Stimulated activated CD8-positive, alpha-beta memory T cell treated with anti-CD3 and anti-CD28 coated beads, Interleukin-7, amount 100 ng/mL, for 4 hours (primary cell): ENCODE results near the gene KIF26B.
"Not testable (repeated sequence)": the region's sequence is repeated elsewhere in the genome, so short reads cannot be mapped to it uniquely, and the experiment has no call there.

Source experiments
- DNase-seq, 2 donors: peaks; one replicate each; pipeline ENCODE4 v3.0.0-alpha.2; 2020; ENCODE audit warnings: low read depth in 2 of 2

The KIF26B gene

GRCh38 chr1:245154429-245155271, at the start of gene KIF26B:
TSS of gene KIF26B (plus strand) at chr1:245154985. CDS start at chr1:245155425, 440 bp downstream.
- peak in 1 of 2 donors; percentile 12 for DNase-seq

- no peak for DNase-seq
Measured at GRCh38 chr1:245105042-245105441, 49.7 kb upstream of the KIF26B start.

GRCh38 chr1:245105815-245106410, 48.9 kb upstream of the KIF26B start:
- no peak for DNase-seq

GRCh38 chr1:245107776-245108114, 47.0 kb upstream of the KIF26B start:
- no peak for DNase-seq

- no peak for DNase-seq
Measured at GRCh38 chr1:245108246-245108645, 46.5 kb upstream of the KIF26B start.

GRCh38 chr1:245108909-245109308, 45.9 kb upstream of the KIF26B start:
- no peak for DNase-seq

- no peak for DNase-seq
Measured at GRCh38 chr1:245110406-245110805, 44.4 kb upstream of the KIF26B start.

- no peak for DNase-seq
Measured at GRCh38 chr1:245111073-245111472, 43.7 kb upstream of the KIF26B start.

- no peak for DNase-seq
Measured at GRCh38 chr1:245113649-245114048, 41.1 kb upstream of the KIF26B start.

- no peak for DNase-seq
Measured at GRCh38 chr1:245116131-245116530, 38.7 kb upstream of the KIF26B start.

GRCh38 chr1:245116751-245117150, 38.0 kb upstream of the KIF26B start:
- DNase-seq: no peak

- DNase-seq: no peak
Measured at GRCh38 chr1:245118066-245118465, 36.7 kb upstream of the KIF26B start.

- DNase-seq: no peak
Measured at GRCh38 chr1:245118806-245119205, 36.0 kb upstream of the KIF26B start.

- no peak for DNase-seq
Measured at GRCh38 chr1:245121523-245121922, 33.3 kb upstream of the KIF26B start.

- DNase-seq: no peak
Measured at GRCh38 chr1:245124241-245124640, 30.5 kb upstream of the KIF26B start.

- no peak for DNase-seq
Measured at GRCh38 chr1:245124644-245125043, 30.1 kb upstream of the KIF26B start.

GRCh38 chr1:245126530-245126929, 28.3 kb upstream of the KIF26B start:
- no peak for DNase-seq

- no peak for DNase-seq
Measured at GRCh38 chr1:245128381-245129101, 26.2 kb upstream of the KIF26B start.

- no peak for DNase-seq
Measured at GRCh38 chr1:245129319-245130240, 25.2 kb upstream of the KIF26B start.

GRCh38 chr1:245130281-245131025, 24.3 kb upstream of the KIF26B start:
- not testable (repeated sequence) for DNase-seq

GRCh38 chr1:245131026-245131393, 23.8 kb upstream of the KIF26B start:
- DNase-seq: no peak
